Mucosa of descending colon (tissue), 3 donors: ENCODE data around the gene REM2. TPM values are rescaled to one million over a fixed set of nuclear protein-coding genes. Genes with fewer than 3 reads are reported as not detected.
A peak's percentile ranks its signal among the peaks of the same experiment; 100 is the strongest.
"Not testable (repeated sequence)": the region's sequence is repeated elsewhere in the genome, so short reads cannot be mapped to it uniquely, and the experiment has no call there.

Experiments
- ATAC-seq: fragments of 200-7000 bp; cut with Tn5 transposase; one replicate; pipeline ENCODE4 v1.9.1; 2020; ENCODE audit warnings: mild to moderate bottlenecking, moderate library complexity
- DNase-seq, 3 donors: peaks; one replicate each; pipeline ENCODE4 v3.0.0-alpha.2; 2020
- H3K36me3 ChIP-seq: fragments of 200-600 bp; one replicate; pipeline ENCODE4 v1.8.0; 2021; ENCODE audit warnings: low read depth, mild to moderate bottlenecking
- H3K4me1 ChIP-seq: fragments of 200-600 bp; one replicate; pipeline ENCODE4 v1.8.0; 2021; ENCODE audit warnings: low read depth, mild to moderate bottlenecking
- H3K4me3 ChIP-seq: fragments of 200-600 bp; one replicate; pipeline ENCODE4 v1.8.0; 2021; ENCODE audit warnings: mild to moderate bottlenecking
- H3K9me3 ChIP-seq: fragments of 200-600 bp; one replicate; pipeline ENCODE4 v1.8.0; 2021; ENCODE audit warnings: mild to moderate bottlenecking
- intact Hi-C, 2 donors: fragments of 100-400 bp; cut with DNase I in 1 of 2; cut with micrococcal nuclease in 1 of 2; formaldehyde crosslinking; loops; one replicate each; pipeline versions ENCODE4 v1.11.0 to v1.11.1; 2022; cut with DNase I, micrococcal nuclease
- total RNA-seq, 3 donors: library from RNA; stranded (reverse); fragmentation: NEBNext Ultra II Directional in 2 of 3; extraction: Animal tissue kit (Norgen Biotek cat#: 25700) in 2 of 3; gene quantifications; one replicate each; pipeline versions ENCODE4 v1.2.1 to v1.2.4, GENCODE V29; 2021 to 2023
- TF ChIP-seq, protein P1 (sequence below): fragments of 200-600 bp; IDR thresholded peaks from one replicate; pipeline ENCODE4 v1.8.0; 2022; ENCODE audit warnings: antibody characterized with exemption, mild to moderate bottlenecking
- donor health status: DM: no; HTN: no; CAD: no; lungs with moderate emphysema.
- donor health status: DM: no; HTN: no; CAD: no.
- donor health status: DM: no; HTN: yes; CAD: no.

Gene REM2
- total RNA-seq, 3 donors from 2014 or later: 0.35 to 0.66 (median 0.51) TPM

DNA sequence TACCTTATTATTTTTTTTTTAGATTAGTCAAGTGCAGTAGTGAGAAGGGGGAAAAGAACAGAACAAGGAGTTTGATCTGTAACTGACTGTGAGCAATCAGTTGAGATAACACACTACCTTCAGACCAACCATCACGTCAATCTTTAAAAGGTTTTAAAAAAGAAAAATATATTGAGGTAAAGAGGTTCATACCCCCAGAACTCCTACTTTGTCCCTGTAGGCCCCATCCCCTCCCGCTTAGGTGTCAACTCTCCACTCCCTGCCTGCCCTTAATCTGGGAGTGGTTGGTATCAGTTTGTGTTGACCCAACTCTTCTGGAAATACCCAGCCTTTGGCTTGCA lies 30.5 kb upstream of the REM2 start:
- Histone ChIP-seq H3K36me3 (no peaks in the 10 kb centered on the region), H3K4me1 (peaks cover 5% of the 10 kb centered on the region), H3K4me3 (no peak overlapping the region), H3K9me3 (no peaks in the 10 kb centered on the region)
- ATAC-seq (no peak), DNase-seq (peak in 1 of 3 donors; percentile 73)
- TF ChIP-seq, protein P1, sequence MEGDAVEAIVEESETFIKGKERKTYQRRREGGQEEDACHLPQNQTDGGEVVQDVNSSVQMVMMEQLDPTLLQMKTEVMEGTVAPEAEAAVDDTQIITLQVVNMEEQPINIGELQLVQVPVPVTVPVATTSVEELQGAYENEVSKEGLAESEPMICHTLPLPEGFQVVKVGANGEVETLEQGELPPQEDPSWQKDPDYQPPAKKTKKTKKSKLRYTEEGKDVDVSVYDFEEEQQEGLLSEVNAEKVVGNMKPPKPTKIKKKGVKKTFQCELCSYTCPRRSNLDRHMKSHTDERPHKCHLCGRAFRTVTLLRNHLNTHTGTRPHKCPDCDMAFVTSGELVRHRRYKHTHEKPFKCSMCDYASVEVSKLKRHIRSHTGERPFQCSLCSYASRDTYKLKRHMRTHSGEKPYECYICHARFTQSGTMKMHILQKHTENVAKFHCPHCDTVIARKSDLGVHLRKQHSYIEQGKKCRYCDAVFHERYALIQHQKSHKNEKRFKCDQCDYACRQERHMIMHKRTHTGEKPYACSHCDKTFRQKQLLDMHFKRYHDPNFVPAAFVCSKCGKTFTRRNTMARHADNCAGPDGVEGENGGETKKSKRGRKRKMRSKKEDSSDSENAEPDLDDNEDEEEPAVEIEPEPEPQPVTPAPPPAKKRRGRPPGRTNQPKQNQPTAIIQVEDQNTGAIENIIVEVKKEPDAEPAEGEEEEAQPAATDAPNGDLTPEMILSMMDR: no peak
- intact Hi-C loops: no loop called here

DNA sequence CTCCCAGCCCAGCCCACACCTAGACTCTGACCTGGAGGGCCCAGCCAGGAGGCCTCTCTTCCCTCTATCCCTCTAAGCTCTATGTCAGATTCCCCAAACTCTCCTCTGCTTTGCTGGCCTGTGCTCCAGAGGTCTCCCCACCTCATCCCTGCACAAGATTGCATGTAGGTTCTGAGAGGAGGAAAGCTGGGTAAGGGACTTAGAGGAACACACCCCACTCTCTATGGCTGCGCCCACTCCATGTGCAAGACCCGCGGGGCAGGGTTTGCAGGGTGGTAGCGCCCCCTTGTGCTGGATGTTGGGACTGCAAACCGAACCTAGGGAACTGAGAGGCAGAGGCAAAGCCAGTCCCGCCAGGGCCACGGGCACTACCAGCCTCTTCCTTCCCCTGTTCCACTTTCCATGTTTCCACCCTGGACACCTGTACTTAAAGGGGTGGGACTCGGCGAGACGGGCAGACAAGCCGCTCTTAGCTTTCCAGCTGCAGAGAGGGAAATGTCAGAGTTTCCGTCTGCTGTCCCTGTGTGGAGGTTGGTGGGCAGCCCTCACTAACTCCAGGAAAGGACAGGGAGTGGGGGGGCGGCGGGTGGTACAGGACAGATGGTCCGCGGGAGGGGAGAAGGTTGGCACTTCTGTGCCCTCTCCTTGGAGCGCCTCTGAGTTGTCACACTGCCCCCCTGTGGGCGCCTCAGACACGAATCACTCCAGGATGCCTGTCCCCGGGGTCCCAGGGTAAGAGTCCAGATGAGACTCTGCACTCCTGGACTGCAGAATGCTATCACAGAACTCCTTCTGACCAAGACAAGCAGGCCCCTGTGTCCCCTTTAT lies 29.9 kb upstream of the REM2 start:
- Histone ChIP-seq H3K9me3 (no peaks in the 10 kb centered on the region), H3K4me1 (peaks cover 5% of the 10 kb centered on the region), H3K4me3 (no peak overlapping the region), H3K36me3 (no peaks in the 10 kb centered on the region)
- intact Hi-C loops: no loop called here
- TF ChIP-seq, protein P1: peak; percentile 75
- ATAC-seq: peak; percentile 91
- peak; percentile 91 to 98 (median 97) for DNase-seq

DNA sequence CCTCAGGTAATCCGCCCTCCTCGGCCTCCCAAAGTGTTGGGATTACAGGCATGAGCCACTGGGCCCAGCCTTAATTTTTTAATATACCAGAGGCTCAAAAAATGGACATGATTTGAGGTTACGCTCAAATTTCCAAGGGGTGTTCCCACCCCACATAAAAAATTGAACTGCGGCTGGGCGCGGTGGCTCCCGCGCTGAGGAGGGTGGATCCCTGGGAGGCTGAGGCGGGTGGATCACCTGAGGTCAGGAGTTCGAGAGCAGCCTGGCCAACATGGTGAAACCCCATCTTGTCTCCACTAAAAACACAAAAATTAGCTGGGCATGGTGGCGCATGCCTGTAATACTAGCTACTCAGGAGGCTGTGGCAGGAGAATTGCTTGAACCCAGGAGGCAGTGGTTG lies 28.7 kb upstream of the REM2 start:
- DNase-seq: peak in 1 of 3 donors; percentile 27
- H3K36me3 ChIP-seq, intact Hi-C loops, ATAC-seq, H3K9me3 ChIP-seq, H3K4me3 ChIP-seq, H3K4me1 ChIP-seq: not testable (repeated sequence)

DNA sequence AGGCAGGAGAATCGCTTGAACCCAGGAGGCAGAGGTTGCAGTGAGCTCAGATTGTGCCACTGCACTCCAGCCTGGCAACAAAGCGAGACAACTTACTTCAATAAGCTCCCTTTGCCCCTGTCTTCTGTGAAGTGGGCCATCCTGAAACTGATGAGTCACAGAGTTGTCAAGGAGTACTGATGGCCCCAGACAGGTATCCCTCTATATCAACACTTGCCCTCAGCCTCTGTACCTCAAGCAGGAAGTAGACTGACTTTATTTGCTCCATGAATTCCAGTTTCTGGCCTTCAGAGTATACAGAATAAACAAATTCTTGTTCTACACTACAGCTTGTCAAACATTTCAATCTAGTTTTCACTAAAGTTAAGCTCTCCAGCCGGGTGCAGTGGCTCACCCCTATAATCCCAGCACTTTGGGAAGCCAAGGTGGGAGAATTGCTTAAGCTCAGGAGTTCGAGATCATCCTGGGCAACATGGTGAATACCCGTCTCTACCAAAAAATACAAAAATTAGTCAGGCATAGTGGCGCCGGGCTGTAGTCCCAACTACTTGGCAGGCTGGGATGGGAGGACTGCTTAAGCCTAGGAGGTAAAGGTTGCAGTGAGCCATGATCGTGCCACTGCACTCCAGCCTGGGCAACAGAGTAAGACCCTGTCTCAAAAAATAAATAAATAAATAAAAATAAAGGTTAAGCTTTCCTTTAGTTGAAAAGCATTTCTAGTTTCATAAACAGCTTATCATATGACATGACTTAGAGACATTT lies 27.9 kb upstream of the REM2 start:
- Histone ChIP-seq H3K4me3 (no peak overlapping the region), H3K9me3 (no peaks in the 10 kb centered on the region), H3K4me1 (peaks cover 5% of the 10 kb centered on the region), H3K36me3 (no peaks in the 10 kb centered on the region)
- intact Hi-C loops: no loop called here
- ATAC-seq (no peak), DNase-seq (peak in 1 of 3 donors; percentile 10)
- TF ChIP-seq, protein P1: no peak

DNA sequence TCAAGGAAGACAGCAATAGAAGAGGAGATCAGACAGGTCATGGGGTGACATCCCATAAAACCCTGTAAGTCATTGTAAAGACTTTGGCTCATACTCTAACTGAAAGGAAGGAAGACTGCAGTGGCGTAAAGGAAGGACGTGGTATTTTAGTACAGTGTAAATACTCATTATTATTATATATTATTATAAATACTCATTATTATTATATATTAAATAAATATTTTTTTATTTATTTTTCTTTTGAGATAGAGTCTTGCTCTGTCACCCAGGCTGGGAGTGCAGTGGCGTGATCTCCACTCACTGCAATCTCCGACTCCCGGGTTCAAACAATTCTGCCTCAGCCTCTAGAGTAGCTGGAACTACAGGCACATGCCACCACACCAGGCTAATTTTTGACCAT lies 26.6 kb upstream of the REM2 start:
- peaks cover 5% of the 10 kb centered on the region for H3K4me1 ChIP-seq
- H3K4me3 ChIP-seq: no peak overlapping the region
- intact Hi-C loops: no loop called here
- TF ChIP-seq, protein P1: no peak
- ATAC-seq (no peak), DNase-seq (peak in 1 of 3 donors; percentile 9)
- no peaks in the 10 kb centered on the region for H3K36me3 ChIP-seq
- no peaks in the 10 kb centered on the region for H3K9me3 ChIP-seq

DNA sequence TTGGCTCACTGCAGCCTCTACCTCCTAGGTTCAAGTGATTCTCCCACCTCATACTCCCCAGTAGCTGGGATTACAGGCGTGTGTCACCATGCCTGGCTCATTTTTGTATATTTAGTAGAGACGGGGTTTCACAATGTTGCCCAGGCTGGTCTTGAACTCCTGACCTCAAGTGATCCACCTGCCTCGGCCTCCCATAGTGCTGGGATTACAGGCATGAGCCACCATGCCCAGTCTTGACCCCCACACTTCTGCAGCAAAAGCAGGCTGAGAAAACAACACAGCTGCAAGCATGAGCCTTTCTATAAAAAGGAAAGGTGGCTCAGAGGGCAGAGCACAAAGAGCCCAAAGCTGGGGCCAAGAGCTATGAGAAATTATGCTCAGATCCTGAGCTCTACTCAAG lies 22.6 kb upstream of the REM2 start:
- H3K9me3 ChIP-seq, H3K36me3 ChIP-seq, H3K4me3 ChIP-seq, ATAC-seq, H3K4me1 ChIP-seq, intact Hi-C loops, DNase-seq: not testable (repeated sequence)
